Epithelial cell of umbilical artery (primary cell): ENCODE data around the gene EXOSC2. TPM values are rescaled to one million over a fixed set of nuclear protein-coding genes. Genes with fewer than 3 reads are reported as not detected.

ENCODE experiments used
- total RNA-seq: library from RNA; depleted of rRNA; stranded (reverse); fragments of >200 nt; gene quantifications from 2 replicates; pipeline ENCODE4 v1.2.3, GENCODE V29; 2014

Gene EXOSC2
- total RNA-seq = 63.7 and 68.5 TPM in 2 replicates

GRCh38 chr9:130693426-130694191, at the start of gene EXOSC2:
Gene EXOSC2 (plus strand): TSS chr9:130693780. CDS start chr9:130693792, 12 bp downstream.

GRCh38 chr9:130664251-130665028, 29.1 kb upstream of the EXOSC2 start, which contains the start of gene PRDM12:
Gene PRDM12 (plus strand): TSS chr9:130664594. CDS start chr9:130664654, 60 bp downstream.

Other genes starting within 250 kb of the EXOSC2 start
- gene ASS1, start 248.8 kb upstream of the EXOSC2 start, total RNA-seq = 2.6 and 5.9 TPM in 2 replicates
- 31.5 and 32.8 TPM in 2 replicates for gene FUBP3, start 114.2 kb upstream of the EXOSC2 start, total RNA-seq
- gene PRDM12, start 29.2 kb upstream of the EXOSC2 start, total RNA-seq = not detected in 2 replicates
- 39.2 and 55.2 TPM in 2 replicates for gene ABL1, start 141.5 kb downstream of the EXOSC2 start, total RNA-seq
- gene QRFP, start 203.0 kb downstream of the EXOSC2 start, total RNA-seq = not detected in 2 replicates
- under 0.01 and 0.46 TPM in 2 replicates for gene FIBCD1, start 245.5 kb downstream of the EXOSC2 start, total RNA-seq